HCT116 (cell line): ENCODE results near the gene CLEC10A. TPM values are rescaled to one million over a fixed set of nuclear protein-coding genes. Genes with fewer than 3 reads are reported as not detected.

Source experiments
- ATAC-seq: fragments of 200-7000 bp; cut with Tn5 transposase; 2 replicates; pipeline ENCODE4 v1.9.1; 2020; ENCODE audit warnings: mild to moderate bottlenecking, moderate library complexity
- BruUV-seq: library from RNA; stranded (reverse); fragments of 400-500 nt; replicated peaks from 2 replicates; lab custom pipeline; 2021; lab: Mats Ljungman, UMichigan
- CTCF ChIA-PET: fragments of 300-600 bp; sonication (Branson Sonifier 250); formaldehyde crosslinking; loops from one replicate; lab custom pipeline; 2021; ENCODE audit warnings: antibody characterized with exemption; lab: Charles Lee
- POLR2A ChIA-PET: fragments of 300-600, 350-600 bp; sonication (Branson Sonifier 250); formaldehyde crosslinking; loops from one replicate; lab custom pipeline; 2021; ENCODE audit warnings: antibody characterized with exemption; lab: Charles Lee
- RAD21 ChIA-PET, 2 experiments: fragments of 300-600 bp; sonication (Branson Sonifier 250); formaldehyde crosslinking; loops; one replicate each; lab custom pipeline; 2023; ENCODE audit warnings: low total read pairs in 2 of 2; ENCODE audit not compliant: uncharacterized antibody in 2 of 2, unreplicated experiment in 2 of 2, low non-redundant PET in 1 of 2; lab: Charles Lee
- DNase-seq: peaks from one replicate; pipeline ENCODE4 v3.0.0-alpha.2; 2010; ENCODE audit warnings: low read depth, low spot score
- H2AFZ ChIP-seq: fragments of 200-600 bp; shearing (Covaris generic), sonication (generic); 2 replicates; pipeline ENCODE4 v1.6.1; 2017; ENCODE audit warnings: low read depth, mixed run types, mixed read lengths, antibody characterized with exemption, low read length; ENCODE audit not compliant: poor library complexity, severe bottlenecking
- H3K27ac ChIP-seq: 2 replicates; pipeline ENCODE4 v1.5.1; 2012; ENCODE audit warnings: low read depth, low read length
- H3K27me3 ChIP-seq: fragments of 200-600 bp; sonication (generic); 2 replicates; pipeline ENCODE4 v1.6.1; 2016; ENCODE audit warnings: mixed run types, low read length, mixed read lengths; ENCODE audit not compliant: insufficient read depth
- H3K36me3 ChIP-seq, 2 experiments: fragments of 200-500 bp in 1 of 2; fragments of 200-600 bp in 1 of 2; sonication (Bioruptor generic) in 1 of 2; sonication (generic) in 1 of 2; 2 replicates each; pipeline versions ENCODE4 v1.5.1 to v1.6.1; 2014 to 2016; ENCODE audit warnings: low read length in 2 of 2, inconsistent platforms in 1 of 2, mixed read lengths in 1 of 2, mixed run types in 1 of 2; ENCODE audit not compliant: insufficient read depth in 2 of 2, control insufficient read depth in 1 of 2
- H3K4me1 ChIP-seq, 2 experiments: fragments of 200-600 bp in 1 of 2; sonication (generic) in 1 of 2; 2 replicates each; pipeline versions ENCODE4 v1.5.1 to v1.6.1; 2012 to 2017; ENCODE audit warnings: low read length in 2 of 2, inconsistent platforms in 1 of 2, mild to moderate bottlenecking in 1 of 2, mixed read lengths in 1 of 2, mixed run types in 1 of 2, moderate library complexity in 1 of 2; ENCODE audit not compliant: insufficient read depth in 2 of 2, control insufficient read depth in 1 of 2
- H3K4me2 ChIP-seq: fragments of 200-600 bp; sonication (generic); 2 replicates; pipeline ENCODE4 v1.6.1; 2017; ENCODE audit warnings: mixed run types, low read length, mixed read lengths
- H3K4me3 ChIP-seq, 2 experiments: fragments of 200-600 bp in 1 of 2; sonication (generic) in 1 of 2; replicated peaks in 1 of 2; 2 replicates each; pipeline ENCODE4 v1.5.1; 2011 to 2016; ENCODE audit warnings: low read length in 2 of 2, control low read depth in 1 of 2, low read depth in 1 of 2, mild to moderate bottlenecking in 1 of 2, mixed read lengths in 1 of 2, mixed run types in 1 of 2
- H3K79me2 ChIP-seq: fragments of 200-600 bp; sonication (generic); 2 replicates; pipeline ENCODE4 v1.6.1; 2017; ENCODE audit warnings: mild to moderate bottlenecking, mixed run types, low read length, moderate library complexity, mixed read lengths; ENCODE audit not compliant: insufficient read depth
- H3K9ac ChIP-seq: fragments of 200-600 bp; sonication (generic); 2 replicates; pipeline ENCODE4 v1.6.1; 2016; ENCODE audit warnings: low read length, mixed read lengths
- H3K9me2 ChIP-seq: fragments of 200-600 bp; sonication (generic), shearing (Covaris generic); 2 replicates; pipeline ENCODE4 v1.6.1; 2017; ENCODE audit warnings: mixed run types, mild to moderate bottlenecking, moderate library complexity; ENCODE audit not compliant: insufficient read depth
- H3K9me3 ChIP-seq, 2 experiments: fragments of 200-500 bp in 1 of 2; fragments of 200-600 bp in 1 of 2; sonication (Bioruptor generic) in 1 of 2; sonication (generic) in 1 of 2; 2 replicates each; pipeline ENCODE4 v1.6.1; 2014 to 2017; ENCODE audit warnings: low read length in 2 of 2, mixed read lengths in 2 of 2, inconsistent platforms in 1 of 2, low read depth in 1 of 2, mild to moderate bottlenecking in 1 of 2, mixed run types in 1 of 2, moderate library complexity in 1 of 2; ENCODE audit not compliant: control insufficient read depth in 1 of 2, insufficient read depth in 1 of 2
- H4K20me1 ChIP-seq: fragments of 200-600 bp; sonication (generic), shearing (Covaris generic); 2 replicates; pipeline ENCODE4 v1.6.1; 2017; ENCODE audit warnings: mixed run types, mild to moderate bottlenecking, moderate library complexity; ENCODE audit not compliant: insufficient read depth
- CTCF ChIP-seq, 3 experiments: fragments of 200-600 bp in 1 of 3; sonication (generic) in 1 of 3; IDR thresholded peaks in 2 of 3; conservative IDR thresholded peaks in 1 of 3; 2 replicates each; pipeline ENCODE4 v1.5.1; 2012 to 2017; ENCODE audit warnings: low read depth in 2 of 3, low read length in 2 of 3, antibody characterized with exemption in 1 of 3, borderline replicate concordance in 1 of 3, control low read depth in 1 of 3, mild to moderate bottlenecking in 1 of 3, mixed read lengths in 1 of 3, mixed run types in 1 of 3, moderate library complexity in 1 of 3; ENCODE audit not compliant: insufficient read depth in 1 of 3
- FOSL1 ChIP-seq: IDR thresholded peaks from 2 replicates; pipeline ENCODE4 v1.6.1; 2012; ENCODE audit warnings: low read depth
- ZFX ChIP-seq: fragments of 450-650 bp; IDR thresholded peaks from 2 replicates; pipeline ENCODE4 v1.6.1; 2017
- ZNF274 ChIP-seq: fragments of 200-500 bp; sonication (Bioruptor generic); IDR thresholded peaks from 2 replicates; pipeline ENCODE4 v1.6.1; 2014; ENCODE audit warnings: mild to moderate bottlenecking, low read depth, low read length, inconsistent platforms
- intact Hi-C: fragments of 100-400 bp; cut with micrococcal nuclease; formaldehyde crosslinking; loops from 2 replicates; pipeline ENCODE4 v1.10.0; 2022
- total RNA-seq: library from RNA; stranded (reverse); gene quantifications from one replicate; pipeline ENCODE4 v1.2.1, GENCODE V29; 2021; ENCODE audit not compliant: unreplicated experiment

Gene CLEC10A
- total RNA-seq, 1 experiment from 2014 or later, result not detected

- H3K9ac ChIP-seq, result no peak overlapping the region
- no TSS peak for BruUV-seq
- intact Hi-C loops, result no loop called here
- TF ChIP-seq ZNF274, result no peak
- H3K9me3 ChIP-seq, result no peaks in the 10 kb centered on the region; a peak in 1 of 4 replicates
- H3K4me2 ChIP-seq, result no peak overlapping the region
- no peak overlapping the region for H3K4me3 ChIP-seq
- no peak overlapping the region for H3K27ac ChIP-seq
- H3K4me1 ChIP-seq, result no peaks in the 10 kb centered on the region
- no peaks in the 10 kb centered on the region for H3K79me2 ChIP-seq
- ATAC-seq (no peak), DNase-seq (no peak)
- no peaks in the 10 kb centered on the region for H4K20me1 ChIP-seq
- H3K27me3 ChIP-seq, result no peaks in the 10 kb centered on the region
- CTCF ChIA-PET, result no interaction called here
- no peak overlapping the region for H2AFZ ChIP-seq
- no peaks in the 10 kb centered on the region for H3K9me2 ChIP-seq
- no peaks in the 10 kb centered on the region for H3K36me3 ChIP-seq
- RAD21 ChIA-PET, result no interaction called here
- POLR2A ChIA-PET, result no interaction called here
Measured at GRCh38 chr17:7074931-7075330, 5.1 kb downstream of the CLEC10A start.

GRCh38 chr17:7072406-7072805, 7.6 kb downstream of the CLEC10A start:
- no peak overlapping the region for H2AFZ ChIP-seq
- no peaks in the 10 kb centered on the region for H4K20me1 ChIP-seq
- CTCF ChIA-PET, result no interaction called here
- no peak overlapping the region for H3K4me3 ChIP-seq
- POLR2A ChIA-PET, result no interaction called here
- no peak overlapping the region for H3K27ac ChIP-seq
- intact Hi-C loops, result no loop called here
- no peaks in the 10 kb centered on the region; a peak in 1 of 4 replicates for H3K9me3 ChIP-seq
- no peak overlapping the region for H3K4me2 ChIP-seq
- no peaks in the 10 kb centered on the region for H3K4me1 ChIP-seq
- no peaks in the 10 kb centered on the region for H3K36me3 ChIP-seq
- H3K79me2 ChIP-seq, result no peaks in the 10 kb centered on the region
- RAD21 ChIA-PET, result no interaction called here
- H3K27me3 ChIP-seq, result no peaks in the 10 kb centered on the region
- DNase-seq, result no peak
- no peak for TF ChIP-seq ZFX
- no peak for TF ChIP-seq CTCF (IDR thresholded peaks at IDR 0.05 in 2 of 3, conservative IDR thresholded peaks at IDR 0.05 in 1 of 3; ENCODE audit: borderline replicate concordance in 1 of 3, insufficient read depth in 1 of 3, low read depth in 2 of 3, low read length in 2 of 3)
- TF ChIP-seq FOSL1, result no peak
- no TSS peak for BruUV-seq
- no peak for ATAC-seq
- no peak overlapping the region for H3K9ac ChIP-seq
- H3K9me2 ChIP-seq, result no peaks in the 10 kb centered on the region
